ENCODE data around the gene PDCD10.

DNA sequence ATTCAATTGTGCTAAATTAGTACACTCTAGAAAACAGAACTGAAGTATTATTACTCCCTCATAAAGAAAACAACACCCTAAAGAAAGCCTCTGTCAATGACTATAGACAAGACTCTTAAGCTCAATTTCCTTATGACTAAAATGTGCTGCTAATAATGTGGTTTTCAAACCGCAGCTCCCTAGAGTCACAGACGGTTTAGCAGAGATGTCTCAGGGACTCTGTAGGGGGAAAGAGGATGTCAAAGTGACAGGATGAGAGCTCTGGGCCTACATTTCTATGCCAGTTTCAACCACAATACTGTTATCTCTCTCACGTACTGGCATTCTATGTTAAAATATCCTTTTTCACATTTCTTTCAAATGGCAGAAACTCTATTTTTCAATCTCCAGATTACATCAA is 43.3 kb downstream of the PDCD10 start:
- TF ChIP-seq CSDC2 (CRISPR knock-in tag; IDR thresholded peaks at IDR 0.05) (no peak), ZFP3 (CRISPR knock-in tag; IDR thresholded peaks at IDR 0.05) (no peak), PPARA (CRISPR knock-in tag; IDR thresholded peaks at IDR 0.05; ENCODE audit: borderline replicate concordance) (no peak), RARB (CRISPR knock-in tag; IDR thresholded peaks at IDR 0.05) (no peak), BACH2 (CRISPR knock-in tag; IDR thresholded peaks at IDR 0.05; ENCODE audit: borderline replicate concordance) (no peak), ARNTL (CRISPR knock-in tag; IDR thresholded peaks at IDR 0.05; ENCODE audit: borderline replicate concordance, low read depth) (no peak), TCF4 (CRISPR knock-in tag; IDR thresholded peaks at IDR 0.05; ENCODE audit: borderline replicate concordance) (no peak), POU6F1 (CRISPR knock-in tag; IDR thresholded peaks at IDR 0.05; ENCODE audit: borderline replicate concordance, low read depth) (no peak), TOX (CRISPR knock-in tag; IDR thresholded peaks at IDR 0.05; ENCODE audit: borderline replicate concordance) (no peak), SNAI2 (CRISPR knock-in tag; IDR thresholded peaks at IDR 0.05) (no peak), OSR1 (CRISPR knock-in tag; IDR thresholded peaks at IDR 0.05) (no peak)
- TF ChIP-seq, protein P1, sequence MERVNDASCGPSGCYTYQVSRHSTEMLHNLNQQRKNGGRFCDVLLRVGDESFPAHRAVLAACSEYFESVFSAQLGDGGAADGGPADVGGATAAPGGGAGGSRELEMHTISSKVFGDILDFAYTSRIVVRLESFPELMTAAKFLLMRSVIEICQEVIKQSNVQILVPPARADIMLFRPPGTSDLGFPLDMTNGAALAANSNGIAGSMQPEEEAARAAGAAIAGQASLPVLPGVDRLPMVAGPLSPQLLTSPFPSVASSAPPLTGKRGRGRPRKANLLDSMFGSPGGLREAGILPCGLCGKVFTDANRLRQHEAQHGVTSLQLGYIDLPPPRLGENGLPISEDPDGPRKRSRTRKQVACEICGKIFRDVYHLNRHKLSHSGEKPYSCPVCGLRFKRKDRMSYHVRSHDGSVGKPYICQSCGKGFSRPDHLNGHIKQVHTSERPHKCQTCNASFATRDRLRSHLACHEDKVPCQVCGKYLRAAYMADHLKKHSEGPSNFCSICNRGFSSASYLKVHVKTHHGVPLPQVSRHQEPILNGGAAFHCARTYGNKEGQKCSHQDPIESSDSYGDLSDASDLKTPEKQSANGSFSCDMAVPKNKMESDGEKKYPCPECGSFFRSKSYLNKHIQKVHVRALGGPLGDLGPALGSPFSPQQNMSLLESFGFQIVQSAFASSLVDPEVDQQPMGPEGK (CRISPR knock-in tag; IDR thresholded peaks at IDR 0.05; ENCODE audit: borderline replicate concordance) = no peak
- TF ChIP-seq, protein P2, sequence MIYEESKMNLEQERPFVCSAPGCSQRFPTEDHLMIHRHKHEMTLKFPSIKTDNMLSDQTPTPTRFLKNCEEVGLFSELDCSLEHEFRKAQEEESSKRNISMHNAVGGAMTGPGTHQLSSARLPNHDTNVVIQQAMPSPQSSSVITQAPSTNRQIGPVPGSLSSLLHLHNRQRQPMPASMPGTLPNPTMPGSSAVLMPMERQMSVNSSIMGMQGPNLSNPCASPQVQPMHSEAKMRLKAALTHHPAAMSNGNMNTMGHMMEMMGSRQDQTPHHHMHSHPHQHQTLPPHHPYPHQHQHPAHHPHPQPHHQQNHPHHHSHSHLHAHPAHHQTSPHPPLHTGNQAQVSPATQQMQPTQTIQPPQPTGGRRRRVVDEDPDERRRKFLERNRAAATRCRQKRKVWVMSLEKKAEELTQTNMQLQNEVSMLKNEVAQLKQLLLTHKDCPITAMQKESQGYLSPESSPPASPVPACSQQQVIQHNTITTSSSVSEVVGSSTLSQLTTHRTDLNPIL (CRISPR knock-in tag; IDR thresholded peaks at IDR 0.05; ENCODE audit: low read depth) = no peak

All from SK-N-SH treated with all-trans-retinoic acid at 6 μM for 48 hours (cell line).